PC-3 (cell line): ENCODE data around the gene ZDHHC8. TPM values are rescaled to one million over a fixed set of nuclear protein-coding genes. Genes with fewer than 3 reads are reported as not detected.

Experiments
- ATAC-seq: fragments of 200-7000 bp; cut with Tn5 transposase; 2 replicates; pipeline ENCODE4 v1.9.1; 2020; ENCODE audit warnings: mild to moderate bottlenecking, moderate library complexity
- BruUV-seq: library from RNA; stranded (reverse); fragments of 400-500 nt; replicated peaks from 2 replicates; lab custom pipeline; 2021; lab: Mats Ljungman, UMichigan
- CTCF ChIA-PET: fragments of 300-600 bp; sonication (Branson Sonifier 250); formaldehyde crosslinking; loops from one replicate; lab custom pipeline; 2022; ENCODE audit warnings: antibody characterized with exemption; lab: Charles Lee
- POLR2A ChIA-PET: fragments of 300-600 bp; sonication (Branson Sonifier 250); formaldehyde crosslinking; loops from one replicate; lab custom pipeline; 2022; ENCODE audit warnings: antibody characterized with exemption; ENCODE audit not compliant: unreplicated experiment; lab: Charles Lee
- DNase-seq: peaks from one replicate; pipeline ENCODE4 v3.0.0-alpha.2; 2015
- H2AFZ ChIP-seq: fragments of 300-600 bp; sonication (generic); 2 replicates; pipeline ENCODE4 v1.6.0; 2016; ENCODE audit warnings: antibody characterized with exemption, low read length
- H3F3A ChIP-seq: fragments of 300-600 bp; sonication (generic); one replicate; pipeline ENCODE4 v1.6.0; 2017; ENCODE audit warnings: antibody characterized with exemption, low read length, control low read depth, mild to moderate bottlenecking; ENCODE audit not compliant: unreplicated experiment
- H3K27ac ChIP-seq: fragments of 300-600 bp; sonication (generic); 2 replicates; pipeline ENCODE4 v1.5.1; 2016; ENCODE audit warnings: mild to moderate bottlenecking, low read length
- H3K27me3 ChIP-seq: fragments of 300-600 bp; sonication (generic); 2 replicates; pipeline ENCODE4 v1.6.1; 2016; ENCODE audit warnings: low read length, mixed read lengths
- H3K36me3 ChIP-seq: fragments of 300-600 bp; sonication (generic); 2 replicates; pipeline ENCODE4 v1.6.1; 2016; ENCODE audit warnings: low read depth, mixed run types, low read length, mixed read lengths
- H3K4me1 ChIP-seq: fragments of 300-600 bp; sonication (generic); 2 replicates; pipeline ENCODE4 v1.5.1; 2016; ENCODE audit warnings: low read length; ENCODE audit not compliant: insufficient read depth
- H3K4me2 ChIP-seq: fragments of 300-600 bp; sonication (generic); 2 replicates; pipeline ENCODE4 v1.6.0; 2016; ENCODE audit warnings: low read length
- H3K4me3 ChIP-seq: fragments of 300-600 bp; sonication (generic); 2 replicates; pipeline ENCODE4 v1.5.1; 2016; ENCODE audit warnings: mild to moderate bottlenecking, low read length, mixed read lengths
- H3K79me2 ChIP-seq: fragments of 300-600 bp; sonication (generic); 2 replicates; pipeline ENCODE4 v1.6.1; 2017; ENCODE audit warnings: low read length, mixed read lengths
- H3K9ac ChIP-seq: fragments of 300-600 bp; sonication (generic); 2 replicates; pipeline ENCODE4 v1.6.0; 2016; ENCODE audit warnings: mild to moderate bottlenecking, low read length
- H3K9me2 ChIP-seq: fragments of 300-600 bp; sonication (generic); replicated peaks from 2 replicates; pipeline ENCODE4 v1.6.1; 2016; ENCODE audit warnings: mixed run types, low read length, mixed read lengths
- H3K9me3 ChIP-seq: fragments of 300-600 bp; sonication (generic); 2 replicates; pipeline ENCODE4 v1.6.1; 2016; ENCODE audit warnings: low read length, mixed read lengths
- H4K20me1 ChIP-seq: fragments of 300-600 bp; sonication (generic); 2 replicates; pipeline ENCODE4 v1.6.1; 2016; ENCODE audit warnings: low read length, mixed read lengths
- CTCF ChIP-seq: fragments of 300-600 bp; sonication (generic); conservative IDR thresholded peaks from 2 replicates; pipeline ENCODE4 v1.5.1; 2017; ENCODE audit warnings: antibody characterized with exemption, low read depth, mild to moderate bottlenecking, low read length
- EZH2 ChIP-seq: fragments of 300-600 bp; sonication (generic); IDR thresholded peaks from one replicate; pipeline ENCODE4 v1.6.1; 2017; ENCODE audit warnings: antibody characterized with exemption, mild to moderate bottlenecking, low read length; ENCODE audit not compliant: unreplicated experiment
- EZH2phosphoT487 ChIP-seq: fragments of 300-600 bp; sonication (generic); IDR thresholded peaks from 2 replicates; pipeline ENCODE4 v1.6.1; 2018; ENCODE audit warnings: mild to moderate bottlenecking, antibody characterized with exemption, low read length, borderline replicate concordance
- intact Hi-C: fragments of 100-400 bp; cut with micrococcal nuclease; formaldehyde crosslinking; loops from 2 replicates; pipeline ENCODE4 v1.9.0; 2023
- total RNA-seq: library from RNA; depleted of rRNA; stranded (reverse); fragments of >200 nt; gene quantifications from 2 replicates; pipeline ENCODE4 v1.2.3, GENCODE V29; 2014

Gene ZDHHC8
- total RNA-seq, 1 experiment from 2014 or later, result 24.6 TPM

GRCh38 chr22:20160041-20160440, 28.4 kb downstream of the ZDHHC8 start:
- POLR2A ChIA-PET, result no interaction called here
- no peak overlapping the region for H3K9ac ChIP-seq
- no peak for ATAC-seq
- H3F3A ChIP-seq, result no peaks in the 10 kb centered on the region
- DNase-seq, result no peak
- no peaks in the 10 kb centered on the region for H3K79me2 ChIP-seq
- H3K9me2 ChIP-seq, result no peaks in the 10 kb centered on the region
- intact Hi-C loops, result no loop called here
- no peak overlapping the region for H2AFZ ChIP-seq
- H3K4me1 ChIP-seq, result no peaks in the 10 kb centered on the region
- no peak overlapping the region for H3K27ac ChIP-seq
- H4K20me1 ChIP-seq, result no peaks in the 10 kb centered on the region
- H3K9me3 ChIP-seq, result no peaks in the 10 kb centered on the region
- no TSS peak for BruUV-seq
- no peak overlapping the region for H3K4me2 ChIP-seq
- no peaks in the 10 kb centered on the region for H3K27me3 ChIP-seq
- H3K4me3 ChIP-seq, result no peak overlapping the region
- H3K36me3 ChIP-seq, result no peaks in the 10 kb centered on the region; the same call in 1 of the 2 replicates
- CTCF ChIA-PET, result interaction anchor here (0.6 kb wide), 1 partner anchor 34 kb away, joined by 3 read pairs; no protein-coding TSS in a partner anchor
- no peak for TF ChIP-seq CTCF
- no peak for TF ChIP-seq EZH2
- no peak for TF ChIP-seq EZH2phosphoT487

- Histone ChIP-seq H3K9me3 (no peaks in the 10 kb centered on the region), H3F3A (no peaks in the 10 kb centered on the region), H2AFZ (no peak overlapping the region), H3K27me3 (no peaks in the 10 kb centered on the region), H3K9me2 (no peaks in the 10 kb centered on the region), H3K36me3 (no peaks in the 10 kb centered on the region), H3K79me2 (no peaks in the 10 kb centered on the region), H4K20me1 (no peaks in the 10 kb centered on the region), H3K9ac (no peak overlapping the region), H3K4me1 (no peaks in the 10 kb centered on the region), H3K4me2 (no peak overlapping the region), H3K27ac (no peak overlapping the region), H3K4me3 (no peak overlapping the region)
- intact Hi-C loops, result no loop called here
- ChIA-PET CTCF (no interaction called here), POLR2A (no interaction called here)
- no TSS peak for BruUV-seq
- no peak for TF ChIP-seq CTCF
- TF ChIP-seq EZH2phosphoT487, result no peak
- no peak for TF ChIP-seq EZH2
- ATAC-seq (no peak), DNase-seq (no peak)
Measured at GRCh38 chr22:20164863-20165262, 33.3 kb downstream of the ZDHHC8 start.

- Histone ChIP-seq H3K4me3 (no peak overlapping the region), H3K4me1 (no peaks in the 10 kb centered on the region), H3K4me2 (no peak overlapping the region), H3K27me3 (no peaks in the 10 kb centered on the region), H3K9me2 (no peaks in the 10 kb centered on the region), H3K79me2 (no peaks in the 10 kb centered on the region), H3K9ac (no peak overlapping the region), H2AFZ (no peak overlapping the region), H3K27ac (no peak overlapping the region), H3K9me3 (no peaks in the 10 kb centered on the region), H3K36me3 (no peaks in the 10 kb centered on the region), H3F3A (no peaks in the 10 kb centered on the region), H4K20me1 (no peaks in the 10 kb centered on the region)
- ATAC-seq (no peak), DNase-seq (no peak)
- TF ChIP-seq EZH2 (no peak), CTCF (no peak)
- no TSS peak for BruUV-seq
- POLR2A ChIA-PET, result no interaction called here
- CTCF ChIA-PET, result no interaction called here
- intact Hi-C loops, result no loop called here
Measured at GRCh38 chr22:20165421-20165820, 33.8 kb downstream of the ZDHHC8 start.
